ENCODE measurements around the gene VSIR. TPM values are rescaled to one million over a fixed set of nuclear protein-coding genes. Genes with fewer than 3 reads are reported as not detected.

Gene VSIR
- total and polyA plus RNA-seq, 9 of the 15 experiments (the other 6 are each of a cell fraction or from before 2014, with no cell fraction given): 0.14 to 20.5 (median 9.3) TPM

- H3K9me1 ChIP-seq (ENCODE audit: control insufficient read depth, insufficient read depth, low read length): no peaks in the 10 kb centered on the region
- peaks cover 86% of the 10 kb centered on the region for H3K36me3 ChIP-seq (ENCODE audit: control insufficient read depth, insufficient read depth, low read length)
- DNase-seq (ENCODE audit: extremely low read depth in 1 of 4, low spot score in 3 of 4) (no peak), FAIRE-seq (no peak), ATAC-seq (no peak)
- in situ Hi-C loops (cut with MboI) (loop anchor here (10.0 kb wide), 1 partner anchor 433 kb away; no protein-coding TSS in a partner anchor), intact Hi-C loops (cut with micrococcal nuclease) (no loop called here)
- H3K9ac ChIP-seq (ENCODE audit: insufficient read depth in 1 of 2, low read depth in 2 of 2, low read length in 2 of 2): peak overlapping the region in 1 of 2 experiments; percentile 27; a peak in 2 of 4 replicates
- H3K9me3 ChIP-seq (replicated peaks; ENCODE audit: control insufficient read depth, insufficient read depth, low read depth, low read length): no peaks in the 10 kb centered on the region
- peaks cover 0 to 17% of the 10 kb centered on the region in 2 experiments; a peak in 1 of 5 replicates for H3K4me1 ChIP-seq (replicated peaks in 1 of 2; ENCODE audit: control insufficient read depth in 2 of 2, insufficient read depth in 2 of 2, low read length in 2 of 2)
- no TSS peak for BruUV-seq (replicated peaks)
- H4K20me1 ChIP-seq (replicated peaks; ENCODE audit: control insufficient read depth, insufficient read depth, low read length): no peaks in the 10 kb centered on the region; the same call in 1 of the 2 replicates
- 90% methylated on average over 9 of the region's 9 CpGs for WGBS (ENCODE audit: insufficient coverage, low coverage, missing lambda C conversion rate)
- no peak overlapping the region for H3K27ac ChIP-seq (ENCODE audit: extremely low read depth, low read depth, low read length)
- no peaks in the 10 kb centered on the region for H3K79me2 ChIP-seq (ENCODE audit: control insufficient read depth, insufficient read depth, low read length)
- ChIA-PET POLR2A (interaction anchor here (0.6 to 1.6 kb wide), 6 partner anchors 9 to 169 kb away, joined by 3 to 5 read pairs (median 4); no protein-coding TSS in a partner anchor), CTCF (ENCODE audit: low intra/inter-chr PET ratio) (no interaction called here)
- no peaks in the 10 kb centered on the region for H3K27me3 ChIP-seq (ENCODE audit: control insufficient read depth in 2 of 2, insufficient read depth in 2 of 2, low read length in 2 of 2)
- no peak overlapping the region for H3K4me3 ChIP-seq
- no peak overlapping the region for H3K4me2 ChIP-seq (ENCODE audit: insufficient read depth, low read length)
- TF ChIP-seq POLR2G (IDR thresholded peaks at IDR 0.05; ENCODE audit: low read depth, low read length) (peak; percentile 71), SAFB (IDR thresholded peaks at IDR 0.05; ENCODE audit: borderline replicate concordance, low read depth, low read length) (no peak), RBM22 (IDR thresholded peaks at IDR 0.05; ENCODE audit: low read depth, low read length, poor library complexity, severe bottlenecking) (peak; percentile 95), ZNF57 (CRISPR knock-in tag; IDR thresholded peaks at IDR 0.05) (no peak), KAT7 (CRISPR knock-in tag; IDR thresholded peaks at IDR 0.05; ENCODE audit: borderline replicate concordance) (0 out of 2 replicates have a peak, but pooled peaks have one; percentile 32), PCBP1 (IDR thresholded peaks at IDR 0.05; ENCODE audit: low read depth, low read length, poor library complexity, severe bottlenecking) (no peak)
- TF ChIP-seq, protein P1, sequence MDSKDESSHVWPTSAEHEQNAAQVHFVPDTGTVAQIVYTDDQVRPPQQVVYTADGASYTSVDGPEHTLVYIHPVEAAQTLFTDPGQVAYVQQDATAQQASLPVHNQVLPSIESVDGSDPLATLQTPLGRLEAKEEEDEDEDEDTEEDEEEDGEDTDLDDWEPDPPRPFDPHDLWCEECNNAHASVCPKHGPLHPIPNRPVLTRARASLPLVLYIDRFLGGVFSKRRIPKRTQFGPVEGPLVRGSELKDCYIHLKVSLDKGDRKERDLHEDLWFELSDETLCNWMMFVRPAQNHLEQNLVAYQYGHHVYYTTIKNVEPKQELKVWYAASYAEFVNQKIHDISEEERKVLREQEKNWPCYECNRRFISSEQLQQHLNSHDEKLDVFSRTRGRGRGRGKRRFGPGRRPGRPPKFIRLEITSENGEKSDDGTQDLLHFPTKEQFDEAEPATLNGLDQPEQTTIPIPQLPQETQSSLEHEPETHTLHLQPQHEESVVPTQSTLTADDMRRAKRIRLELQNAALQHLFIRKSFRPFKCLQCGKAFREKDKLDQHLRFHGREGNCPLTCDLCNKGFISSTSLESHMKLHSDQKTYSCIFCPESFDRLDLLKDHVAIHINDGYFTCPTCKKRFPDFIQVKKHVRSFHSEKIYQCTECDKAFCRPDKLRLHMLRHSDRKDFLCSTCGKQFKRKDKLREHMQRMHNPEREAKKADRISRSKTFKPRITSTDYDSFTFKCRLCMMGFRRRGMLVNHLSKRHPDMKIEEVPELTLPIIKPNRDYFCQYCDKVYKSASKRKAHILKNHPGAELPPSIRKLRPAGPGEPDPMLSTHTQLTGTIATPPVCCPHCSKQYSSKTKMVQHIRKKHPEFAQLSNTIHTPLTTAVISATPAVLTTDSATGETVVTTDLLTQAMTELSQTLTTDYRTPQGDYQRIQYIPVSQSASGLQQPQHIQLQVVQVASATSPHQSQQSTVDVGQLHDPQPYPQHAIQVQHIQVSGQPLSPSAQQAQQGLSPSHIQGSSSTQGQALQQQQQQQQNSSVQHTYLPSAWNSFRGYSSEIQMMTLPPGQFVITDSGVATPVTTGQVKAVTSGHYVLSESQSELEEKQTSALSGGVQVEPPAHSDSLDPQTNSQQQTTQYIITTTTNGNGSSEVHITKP (IDR thresholded peaks at IDR 0.05; ENCODE audit: partially characterized antibody): peak; percentile 21
- H2AFZ ChIP-seq (ENCODE audit: low read depth, low read length): no peak overlapping the region
Observed at GRCh38 chr10:71817831-71818655, 44.7 kb upstream of the VSIR start.
